Subcutaneous adipose tissue (tissue), 4 donors: Measurements from ENCODE around the gene GMPPB. TPM values are rescaled to one million over a fixed set of nuclear protein-coding genes. Genes with fewer than 3 reads are reported as not detected.

Source experiments
- total RNA-seq, 4 donors: library from RNA; depleted of rRNA; stranded (reverse); fragments of >200 nt; gene quantifications; one replicate each; pipeline ENCODE4 v1.1.0, GENCODE V29; 2016
- TF ChIP-seq, protein P1 (sequence below): fragments of 450-650 bp; IDR thresholded peaks from one replicate; pipeline ENCODE4 v1.5.1; 2016; ENCODE audit warnings: low read depth, mild to moderate bottlenecking, control low read depth, antibody characterized with exemption, moderate library complexity

The GMPPB gene
- total RNA-seq, 4 donors from 2014 or later, result 11.6 to 16.5 (median 13.7) TPM

DNA sequence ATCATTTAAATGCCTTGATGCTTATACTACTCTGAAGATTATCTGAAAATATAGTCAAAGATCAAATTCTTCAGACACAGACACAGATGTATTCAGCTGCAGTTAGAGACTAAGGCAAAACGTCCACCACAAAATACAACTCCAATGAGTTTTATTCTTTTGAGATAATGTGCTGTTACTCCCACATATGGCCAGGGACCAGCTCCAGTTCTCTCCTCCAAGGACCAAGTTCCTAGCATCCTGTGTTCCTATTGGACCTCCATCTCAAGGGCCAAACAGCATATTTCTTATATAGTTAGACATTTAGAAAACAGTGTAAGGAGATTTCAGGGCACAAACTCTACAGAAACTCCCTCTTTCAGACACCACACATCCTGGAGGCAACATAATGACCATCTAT is 35.5 kb upstream of the GMPPB start:
- TF ChIP-seq, protein P1, sequence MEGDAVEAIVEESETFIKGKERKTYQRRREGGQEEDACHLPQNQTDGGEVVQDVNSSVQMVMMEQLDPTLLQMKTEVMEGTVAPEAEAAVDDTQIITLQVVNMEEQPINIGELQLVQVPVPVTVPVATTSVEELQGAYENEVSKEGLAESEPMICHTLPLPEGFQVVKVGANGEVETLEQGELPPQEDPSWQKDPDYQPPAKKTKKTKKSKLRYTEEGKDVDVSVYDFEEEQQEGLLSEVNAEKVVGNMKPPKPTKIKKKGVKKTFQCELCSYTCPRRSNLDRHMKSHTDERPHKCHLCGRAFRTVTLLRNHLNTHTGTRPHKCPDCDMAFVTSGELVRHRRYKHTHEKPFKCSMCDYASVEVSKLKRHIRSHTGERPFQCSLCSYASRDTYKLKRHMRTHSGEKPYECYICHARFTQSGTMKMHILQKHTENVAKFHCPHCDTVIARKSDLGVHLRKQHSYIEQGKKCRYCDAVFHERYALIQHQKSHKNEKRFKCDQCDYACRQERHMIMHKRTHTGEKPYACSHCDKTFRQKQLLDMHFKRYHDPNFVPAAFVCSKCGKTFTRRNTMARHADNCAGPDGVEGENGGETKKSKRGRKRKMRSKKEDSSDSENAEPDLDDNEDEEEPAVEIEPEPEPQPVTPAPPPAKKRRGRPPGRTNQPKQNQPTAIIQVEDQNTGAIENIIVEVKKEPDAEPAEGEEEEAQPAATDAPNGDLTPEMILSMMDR, result no peak

DNA sequence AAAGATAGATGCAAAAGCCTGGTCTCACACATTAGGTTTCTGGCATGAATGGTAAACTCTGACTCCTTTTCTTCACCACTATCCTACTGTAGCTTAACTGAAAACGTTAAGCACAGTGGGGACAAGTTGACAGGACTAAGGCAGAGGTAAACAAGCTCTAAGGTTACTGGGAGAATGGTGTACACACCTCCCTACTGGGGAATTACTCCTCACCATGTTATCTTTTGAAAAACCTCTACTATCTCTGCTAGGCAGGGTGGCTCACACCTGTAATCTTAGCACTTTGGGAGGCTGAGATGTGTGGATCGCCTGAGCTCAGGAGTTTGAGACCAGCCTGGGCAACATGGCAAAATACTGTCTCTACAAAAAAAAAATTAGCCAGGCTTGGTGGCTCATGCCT is 33.4 kb upstream of the GMPPB start:
- TF ChIP-seq, protein P1, result no peak

DNA sequence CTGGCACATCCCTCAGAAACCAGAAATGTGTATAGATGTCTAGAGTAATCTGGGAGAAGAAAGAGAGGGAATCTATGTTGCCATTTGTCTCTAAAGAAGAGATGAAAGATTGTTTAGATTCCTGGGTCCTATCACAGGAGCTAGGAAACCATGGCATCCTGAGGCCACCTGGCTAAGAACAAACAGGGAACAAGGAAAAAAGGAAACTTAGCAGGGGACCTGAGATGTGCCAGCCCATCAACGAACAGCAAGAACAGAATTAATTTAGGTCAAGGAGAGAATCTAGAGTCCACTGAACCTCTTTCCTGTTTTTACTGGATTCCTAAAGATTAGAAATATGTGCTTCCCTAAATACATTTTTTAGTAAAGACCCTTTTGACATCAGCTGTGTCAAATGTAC is 32.3 kb upstream of the GMPPB start:
- TF ChIP-seq, protein P1, result no peak

DNA sequence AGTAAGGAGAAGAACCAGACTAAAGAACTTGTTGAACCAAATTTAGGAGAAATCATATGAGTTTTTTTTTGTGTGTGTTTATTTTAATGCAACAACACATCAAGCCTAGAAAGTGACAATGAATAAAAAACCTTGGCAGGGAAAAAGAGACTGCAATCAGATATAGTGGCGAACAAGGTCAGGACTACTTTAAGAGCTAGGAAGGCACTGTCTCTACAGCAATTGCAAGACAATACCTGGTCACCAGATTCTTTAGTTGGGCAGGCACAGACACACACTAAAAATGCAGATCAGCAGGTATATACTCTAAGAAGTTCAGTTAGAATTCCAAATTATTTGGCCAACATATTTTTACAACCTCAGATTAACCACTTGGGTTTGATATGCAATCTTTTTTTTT is 30.8 kb upstream of the GMPPB start:
- TF ChIP-seq, protein P1, result no peak

DNA sequence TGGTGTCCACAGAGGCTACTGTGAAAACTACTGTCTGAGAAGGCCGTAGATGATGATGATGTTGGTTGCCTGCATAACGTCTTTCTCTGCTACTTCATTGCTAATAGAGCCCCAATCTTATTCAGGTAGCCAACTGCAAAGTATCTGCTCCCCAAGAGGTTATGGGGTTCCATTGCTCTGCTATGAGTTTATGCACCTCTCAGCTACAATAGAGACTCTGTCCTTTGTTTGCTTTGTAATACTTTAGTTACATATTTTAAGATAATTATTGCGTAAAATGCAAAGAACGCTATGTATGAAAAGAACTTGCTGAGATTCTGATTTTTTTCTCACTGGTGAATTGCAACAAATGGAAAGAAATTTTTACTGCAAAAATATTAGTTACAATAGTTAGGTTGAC is 27.8 kb upstream of the GMPPB start:
- TF ChIP-seq, protein P1, result no peak

DNA sequence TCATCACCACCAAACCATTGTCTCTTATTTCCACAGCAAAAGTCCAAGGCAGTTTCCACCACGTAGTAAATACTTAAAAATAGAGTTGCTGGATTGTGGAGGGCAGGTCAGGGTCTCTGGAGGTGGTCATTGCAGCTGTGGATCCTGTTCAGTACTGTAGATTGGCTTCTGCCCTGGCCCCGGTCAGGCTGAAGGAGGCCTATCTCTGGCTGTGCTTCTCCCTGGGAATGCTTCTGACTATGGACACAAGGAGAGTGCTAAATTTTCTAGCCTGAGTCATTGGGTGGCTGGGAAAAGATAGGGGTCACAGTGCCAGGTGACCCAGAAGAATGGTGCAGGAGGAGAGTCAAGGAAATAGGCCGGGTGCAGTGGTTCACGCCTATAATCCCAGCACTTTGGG is 26.3 kb upstream of the GMPPB start:
- TF ChIP-seq, protein P1, result no peak

DNA sequence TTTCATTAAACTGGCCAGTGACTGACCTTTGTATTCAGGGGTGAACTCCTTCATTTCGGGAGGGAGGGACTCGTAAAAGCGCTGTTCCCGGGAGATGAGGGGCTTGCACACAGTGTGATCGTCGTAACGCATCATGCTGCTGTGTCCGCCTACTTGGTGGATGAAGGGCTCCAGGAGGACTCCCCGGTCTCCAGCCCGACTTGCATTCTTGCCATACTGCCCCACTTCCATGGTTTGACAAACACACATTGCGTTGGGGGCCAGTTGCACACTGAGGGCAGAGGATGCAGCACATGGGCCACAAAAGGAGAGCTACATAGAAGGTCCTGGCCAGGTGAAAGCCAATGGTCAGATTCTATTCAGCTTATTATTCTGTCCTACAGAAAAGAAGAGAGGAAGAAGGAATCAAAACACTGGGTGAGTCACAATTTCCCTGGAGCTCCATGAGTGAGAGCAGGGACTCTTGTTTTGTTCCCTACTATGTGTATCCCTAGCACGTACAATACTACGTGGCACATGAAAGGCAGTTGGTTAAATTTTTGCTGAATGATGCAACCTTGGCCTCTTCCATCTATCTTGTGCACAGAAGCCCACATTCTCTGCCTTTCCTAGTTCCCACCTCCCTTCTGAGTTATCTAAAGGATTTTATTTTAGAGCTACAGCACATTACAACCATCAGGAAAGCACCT is 24.2 kb upstream of the GMPPB start:
- TF ChIP-seq, protein P1, result no peak
